ENCODE results near the gene CRIM1. TPM values are rescaled to one million over a fixed set of nuclear protein-coding genes. Genes with fewer than 3 reads are reported as not detected.

CRIM1 gene
- total RNA-seq, 1 experiment from 2014 or later, result 24.1 TPM

GRCh38 chr2:36562973-36563532 is 207.5 kb downstream of the CRIM1 start:
- Mint-ChIP-seq H3K36me3 (peaks cover 16% of the 10 kb centered on the region), H3K4me3 (no peak overlapping the region), H3K4me1 (peaks cover 53% of the 10 kb centered on the region), H3K9me3 (no peaks in the 10 kb centered on the region), H3K27ac (no peak overlapping the region), H3K27me3 (ENCODE audit: low read depth) (no peaks in the 10 kb centered on the region)
- TF ChIP-seq JUN (CRISPR knock-in tag; IDR thresholded peaks at IDR 0.05) (no peak), FOXK1 (CRISPR knock-in tag; IDR thresholded peaks at IDR 0.05) (no peak), E2F4 (CRISPR knock-in tag; IDR thresholded peaks at IDR 0.05; ENCODE audit: borderline replicate concordance, low read depth) (no peak), TP53 (CRISPR knock-in tag; IDR thresholded peaks at IDR 0.05) (no peak), NR3C1 (CRISPR knock-in tag; conservative IDR thresholded peaks at IDR 0.05; ENCODE audit: low read depth) (no peak), ZNF416 (CRISPR knock-in tag; IDR thresholded peaks at IDR 0.05) (no peak), HMGA2 (CRISPR knock-in tag; IDR thresholded peaks at IDR 0.05) (no peak), CDX4 (CRISPR knock-in tag; IDR thresholded peaks at IDR 0.05; ENCODE audit: borderline replicate concordance) (no peak), USF1 (CRISPR knock-in tag; IDR thresholded peaks at IDR 0.05) (no peak)
- TF ChIP-seq, protein P1, sequence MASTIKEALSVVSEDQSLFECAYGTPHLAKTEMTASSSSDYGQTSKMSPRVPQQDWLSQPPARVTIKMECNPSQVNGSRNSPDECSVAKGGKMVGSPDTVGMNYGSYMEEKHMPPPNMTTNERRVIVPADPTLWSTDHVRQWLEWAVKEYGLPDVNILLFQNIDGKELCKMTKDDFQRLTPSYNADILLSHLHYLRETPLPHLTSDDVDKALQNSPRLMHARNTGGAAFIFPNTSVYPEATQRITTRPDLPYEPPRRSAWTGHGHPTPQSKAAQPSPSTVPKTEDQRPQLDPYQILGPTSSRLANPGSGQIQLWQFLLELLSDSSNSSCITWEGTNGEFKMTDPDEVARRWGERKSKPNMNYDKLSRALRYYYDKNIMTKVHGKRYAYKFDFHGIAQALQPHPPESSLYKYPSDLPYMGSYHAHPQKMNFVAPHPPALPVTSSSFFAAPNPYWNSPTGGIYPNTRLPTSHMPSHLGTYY (CRISPR knock-in tag; IDR thresholded peaks at IDR 0.05), result no peak
- CTCF ChIA-PET, result interaction anchor here (1.1 to 1.5 kb wide), 3 partner anchors 32 to 207 kb away, joined by 3 to 6 read pairs (median 6); no protein-coding TSS in a partner anchor
- DNase-seq (ENCODE audit: low spot score) (no peak), ATAC-seq (peak; percentile 38; the same call in 1 of the 2 replicates)
- POLR2A ChIA-PET, result no interaction called here

DNA sequence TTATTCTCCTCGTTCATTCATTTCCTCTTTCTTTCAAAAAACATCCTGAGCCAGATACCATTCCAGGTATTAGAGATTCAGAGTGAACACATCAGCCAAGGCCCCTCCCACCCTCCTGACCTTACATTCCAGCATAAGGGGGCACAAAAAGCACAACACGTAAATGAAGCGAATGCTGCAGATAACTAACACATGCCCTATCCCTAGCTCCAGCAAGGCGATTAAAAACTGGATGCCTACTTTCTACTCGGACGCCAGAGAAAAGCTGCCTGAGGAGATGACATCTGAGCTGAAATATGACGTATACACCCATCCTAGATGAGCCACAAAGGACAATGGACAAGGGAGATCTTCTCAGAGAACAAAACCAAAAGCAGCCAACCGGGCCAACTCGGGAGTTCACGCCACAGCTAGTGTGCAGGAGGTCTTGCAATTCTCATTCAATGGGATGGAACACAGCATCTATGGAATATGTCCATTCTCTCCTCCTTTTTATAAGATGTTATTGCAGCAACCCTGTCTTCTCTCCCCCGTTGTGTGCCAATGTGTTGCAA is 208.9 kb downstream of the CRIM1 start:
- no peak for TF ChIP-seq ZBTB21 (CRISPR knock-in tag; IDR thresholded peaks at IDR 0.05; ENCODE audit: borderline replicate concordance)
- no peak for TF ChIP-seq HMGA2 (CRISPR knock-in tag; IDR thresholded peaks at IDR 0.05)
- TF ChIP-seq E2F4 (CRISPR knock-in tag; IDR thresholded peaks at IDR 0.05; ENCODE audit: borderline replicate concordance, low read depth), result no peak
- TF ChIP-seq ATF2 (CRISPR knock-in tag; IDR thresholded peaks at IDR 0.05; ENCODE audit: borderline replicate concordance, low read depth), result no peak
- no peak for TF ChIP-seq FOXK1 (CRISPR knock-in tag; IDR thresholded peaks at IDR 0.05)
- no peak for TF ChIP-seq MYBL2 (CRISPR knock-in tag; IDR thresholded peaks at IDR 0.05)
- Mint-ChIP-seq H3K27ac (no peak overlapping the region), H3K36me3 (peaks cover 16% of the 10 kb centered on the region), H3K27me3 (ENCODE audit: low read depth) (no peaks in the 10 kb centered on the region), H3K4me1 (peaks cover 62% of the 10 kb centered on the region), H3K9me3 (no peaks in the 10 kb centered on the region), H3K4me3 (no peak overlapping the region)
- ATAC-seq (no peak), DNase-seq (ENCODE audit: low spot score) (no peak)
- ChIA-PET POLR2A (interaction anchor here (1.1 kb wide), 1 partner anchor 115 kb away, joined by 3 read pairs; no protein-coding TSS in a partner anchor), CTCF (interaction anchor here (1.1 kb wide), 1 partner anchor 57 kb away, joined by 3 read pairs; no protein-coding TSS in a partner anchor)

DNA sequence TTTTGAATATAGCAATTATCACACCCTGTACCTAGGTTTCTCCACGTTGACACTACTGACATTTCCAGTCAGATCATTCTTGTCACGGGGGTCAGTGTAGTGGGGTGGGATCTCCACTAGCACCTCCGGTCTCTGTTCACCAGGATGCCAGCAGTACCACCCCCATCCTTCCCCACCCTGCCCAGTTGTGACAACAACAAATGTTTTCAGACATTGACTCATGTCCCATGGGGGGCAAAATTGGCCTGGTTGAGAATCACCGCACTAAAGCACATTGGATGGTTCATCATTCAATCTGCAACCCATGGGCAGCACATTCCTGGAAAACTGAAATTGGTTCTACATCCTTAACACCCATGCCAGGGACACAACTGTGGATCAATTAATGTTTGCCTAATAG is 210.1 kb downstream of the CRIM1 start:
- POLR2A ChIA-PET, result no interaction called here

More for the DNA sequence above, 210.1 kb downstream of the CRIM1 start:
- TF ChIP-seq JAZF1 (CRISPR knock-in tag; IDR thresholded peaks at IDR 0.05), result no peak
- no peak for TF ChIP-seq ZMAT4 (CRISPR knock-in tag; IDR thresholded peaks at IDR 0.05)
- TF ChIP-seq ELF4 (CRISPR knock-in tag; IDR thresholded peaks at IDR 0.05; ENCODE audit: low read depth), result no peak
- TF ChIP-seq, protein P2, sequence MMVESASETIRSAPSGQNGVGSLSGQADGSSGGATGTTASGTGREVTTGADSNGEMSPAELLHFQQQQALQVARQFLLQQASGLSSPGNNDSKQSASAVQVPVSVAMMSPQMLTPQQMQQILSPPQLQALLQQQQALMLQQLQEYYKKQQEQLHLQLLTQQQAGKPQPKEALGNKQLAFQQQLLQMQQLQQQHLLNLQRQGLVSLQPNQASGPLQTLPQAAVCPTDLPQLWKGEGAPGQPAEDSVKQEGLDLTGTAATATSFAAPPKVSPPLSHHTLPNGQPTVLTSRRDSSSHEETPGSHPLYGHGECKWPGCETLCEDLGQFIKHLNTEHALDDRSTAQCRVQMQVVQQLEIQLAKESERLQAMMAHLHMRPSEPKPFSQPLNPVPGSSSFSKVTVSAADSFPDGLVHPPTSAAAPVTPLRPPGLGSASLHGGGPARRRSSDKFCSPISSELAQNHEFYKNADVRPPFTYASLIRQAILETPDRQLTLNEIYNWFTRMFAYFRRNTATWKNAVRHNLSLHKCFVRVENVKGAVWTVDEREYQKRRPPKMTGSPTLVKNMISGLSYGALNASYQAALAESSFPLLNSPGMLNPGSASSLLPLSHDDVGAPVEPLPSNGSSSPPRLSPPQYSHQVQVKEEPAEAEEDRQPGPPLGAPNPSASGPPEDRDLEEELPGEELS (CRISPR knock-in tag; IDR thresholded peaks at IDR 0.05), result no peak
- no peak for TF ChIP-seq ZNF219 (CRISPR knock-in tag; IDR thresholded peaks at IDR 0.05; ENCODE audit: borderline replicate concordance)
- TF ChIP-seq JUN (CRISPR knock-in tag; IDR thresholded peaks at IDR 0.05), result no peak
- no peak for DNase-seq (ENCODE audit: low spot score)
- no peak for ATAC-seq
- Mint-ChIP-seq H3K4me1 (peaks cover 55% of the 10 kb centered on the region), H3K9me3 (no peaks in the 10 kb centered on the region), H3K4me3 (no peak overlapping the region), H3K36me3 (peaks cover 16% of the 10 kb centered on the region), H3K27me3 (ENCODE audit: low read depth) (no peaks in the 10 kb centered on the region), H3K27ac (no peak overlapping the region)
- CTCF ChIA-PET, result no interaction called here
